ENCODE measurements around the gene AKR1B1. TPM values are rescaled to one million over a fixed set of nuclear protein-coding genes. Genes with fewer than 3 reads are reported as not detected.

AKR1B1 gene
- polyA plus RNA-seq, 2 of the 4 experiments (the other 2 are of a cell fraction), result 1,636 to 6,205 TPM

DNA sequence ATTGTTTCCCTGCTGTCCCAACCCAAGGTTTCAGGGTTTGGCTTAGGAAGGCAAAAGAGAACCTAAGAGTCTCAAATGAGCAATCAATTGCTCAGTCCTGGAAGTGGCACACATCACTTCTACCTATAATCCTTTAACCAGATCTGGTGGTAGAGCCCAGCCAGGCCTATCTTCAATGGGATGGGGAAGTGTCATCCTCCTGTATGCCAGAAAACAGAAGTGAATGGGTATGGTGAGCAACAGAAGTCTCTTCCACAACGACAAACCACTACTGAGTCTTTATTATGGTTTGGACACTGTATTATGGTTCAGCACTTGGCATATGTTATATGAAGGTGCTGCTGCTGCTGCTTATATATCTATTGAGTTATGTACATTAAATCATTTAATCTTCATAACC, 3.0 kb upstream of the AKR1B1 start:
- H3K4me2 ChIP-seq, result peak overlapping the region; percentile 50
- H3K4me1 ChIP-seq, result peaks cover 43% of the 10 kb centered on the region
- 33% methylated on average over 1 of the region's 1 CpG for WGBS (ENCODE audit: missing lambda C conversion rate)
- peak overlapping the region; percentile 77 to 88 for H3K27ac ChIP-seq
- peaks cover 43% of the 10 kb centered on the region for H3K9me3 ChIP-seq
- FAIRE-seq (no peak), ATAC-seq (no peak), DNase-seq (ENCODE audit: low read depth in 1 of 2, low spot score in 1 of 2) (no peak)
- TF ChIP-seq, protein P1, sequence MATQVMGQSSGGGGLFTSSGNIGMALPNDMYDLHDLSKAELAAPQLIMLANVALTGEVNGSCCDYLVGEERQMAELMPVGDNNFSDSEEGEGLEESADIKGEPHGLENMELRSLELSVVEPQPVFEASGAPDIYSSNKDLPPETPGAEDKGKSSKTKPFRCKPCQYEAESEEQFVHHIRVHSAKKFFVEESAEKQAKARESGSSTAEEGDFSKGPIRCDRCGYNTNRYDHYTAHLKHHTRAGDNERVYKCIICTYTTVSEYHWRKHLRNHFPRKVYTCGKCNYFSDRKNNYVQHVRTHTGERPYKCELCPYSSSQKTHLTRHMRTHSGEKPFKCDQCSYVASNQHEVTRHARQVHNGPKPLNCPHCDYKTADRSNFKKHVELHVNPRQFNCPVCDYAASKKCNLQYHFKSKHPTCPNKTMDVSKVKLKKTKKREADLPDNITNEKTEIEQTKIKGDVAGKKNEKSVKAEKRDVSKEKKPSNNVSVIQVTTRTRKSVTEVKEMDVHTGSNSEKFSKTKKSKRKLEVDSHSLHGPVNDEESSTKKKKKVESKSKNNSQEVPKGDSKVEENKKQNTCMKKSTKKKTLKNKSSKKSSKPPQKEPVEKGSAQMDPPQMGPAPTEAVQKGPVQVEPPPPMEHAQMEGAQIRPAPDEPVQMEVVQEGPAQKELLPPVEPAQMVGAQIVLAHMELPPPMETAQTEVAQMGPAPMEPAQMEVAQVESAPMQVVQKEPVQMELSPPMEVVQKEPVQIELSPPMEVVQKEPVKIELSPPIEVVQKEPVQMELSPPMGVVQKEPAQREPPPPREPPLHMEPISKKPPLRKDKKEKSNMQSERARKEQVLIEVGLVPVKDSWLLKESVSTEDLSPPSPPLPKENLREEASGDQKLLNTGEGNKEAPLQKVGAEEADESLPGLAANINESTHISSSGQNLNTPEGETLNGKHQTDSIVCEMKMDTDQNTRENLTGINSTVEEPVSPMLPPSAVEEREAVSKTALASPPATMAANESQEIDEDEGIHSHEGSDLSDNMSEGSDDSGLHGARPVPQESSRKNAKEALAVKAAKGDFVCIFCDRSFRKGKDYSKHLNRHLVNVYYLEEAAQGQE (IDR thresholded peaks at IDR 0.05), result no peak
- no peak for TF ChIP-seq NFE2L2 (conservative IDR thresholded peaks at IDR 0.05; ENCODE audit: low read length)
- H3K4me3 ChIP-seq, result no peak overlapping the region
- POLR2A ChIA-PET, result no interaction called here
- CTCF ChIA-PET, result interaction anchor here (0.6 to 27.7 kb wide), 11 partner anchors 9 to 747 kb away, joined by 3 to 486 read pairs (median 11); no protein-coding TSS in a partner anchor

DNA sequence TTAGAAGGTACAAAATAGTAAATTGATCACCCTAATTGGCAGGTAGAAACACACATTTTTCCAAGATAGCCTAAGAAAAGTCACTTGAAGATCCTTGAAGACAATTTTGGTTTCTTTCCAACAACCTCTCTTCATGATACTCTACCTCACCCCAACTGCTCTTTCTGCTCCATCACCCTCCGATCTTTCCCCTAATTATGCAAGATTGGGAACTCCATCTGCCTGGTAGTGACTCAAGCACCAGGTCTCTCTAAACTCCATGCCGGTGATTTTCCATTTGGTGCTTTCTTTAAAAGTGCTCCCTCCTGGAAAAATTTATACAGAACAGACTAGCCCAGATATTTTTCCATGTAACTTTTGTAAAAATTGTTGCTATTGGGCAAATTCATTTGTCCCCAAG, 1.1 kb upstream of the AKR1B1 start:
- ATAC-seq (0 out of 6 replicates have a peak, but pooled peaks of 1 of the 2 experiments have one; percentile 26), DNase-seq (ENCODE audit: low read depth in 1 of 2, low spot score in 1 of 2) (peak; percentile 58 to 62), FAIRE-seq (peak; percentile 83)
- ChIA-PET POLR2A (interaction anchor here (0.9 to 2.8 kb wide), 3 partner anchors 11 to 134 kb away, joined by 4 to 27 read pairs (median 13); no protein-coding TSS in a partner anchor), CTCF (interaction anchor here (1.1 to 27.7 kb wide), 12 partner anchors 11 to 154 kb away, joined by 3 to 486 read pairs (median 10); no protein-coding TSS in a partner anchor)
- peak overlapping the region; percentile 78 for H3K4me2 ChIP-seq
- no peak overlapping the region for H3K4me3 ChIP-seq
- 41% methylated on average over 2 of the region's 2 CpGs for WGBS (ENCODE audit: missing lambda C conversion rate)
- TF ChIP-seq, protein P1 (IDR thresholded peaks at IDR 0.05), result no peak
- peak; percentile 59 for TF ChIP-seq NFE2L2 (conservative IDR thresholded peaks at IDR 0.05; ENCODE audit: low read length)
- TF ChIP-seq EP300 (IDR thresholded peaks at IDR 0.05), result peak in 1 of 2 experiments; percentile 31; a peak in 1 of 5 replicates
- TF ChIP-seq CEBPB (IDR thresholded peaks at IDR 0.05), result peak; percentile 16 to 86; a peak in 2 of 4 replicates
- TF ChIP-seq MAFK (IDR thresholded peaks at IDR 0.05; ENCODE audit: partially characterized antibody), result peak; percentile 79
- no peak for TF ChIP-seq FOSL2 (IDR thresholded peaks at IDR 0.05)
- TF ChIP-seq FOSL2 (CRISPR knock-in tag; IDR thresholded peaks at IDR 0.05), result peak; percentile 68
- TF ChIP-seq SMC3 (IDR thresholded peaks at IDR 0.05), result no peak
- no peak for TF ChIP-seq FOSB (CRISPR knock-in tag; IDR thresholded peaks at IDR 0.05)
- TF ChIP-seq POLR2AphosphoS2 (conservative IDR thresholded peaks at IDR 0.05; ENCODE audit: low read length), result no peak
- peaks cover 25% of the 10 kb centered on the region for H3K9me3 ChIP-seq
- peak overlapping the region; percentile 93 to 94 for H3K27ac ChIP-seq
- H3K4me1 ChIP-seq, result peaks cover 62% of the 10 kb centered on the region

DNA sequence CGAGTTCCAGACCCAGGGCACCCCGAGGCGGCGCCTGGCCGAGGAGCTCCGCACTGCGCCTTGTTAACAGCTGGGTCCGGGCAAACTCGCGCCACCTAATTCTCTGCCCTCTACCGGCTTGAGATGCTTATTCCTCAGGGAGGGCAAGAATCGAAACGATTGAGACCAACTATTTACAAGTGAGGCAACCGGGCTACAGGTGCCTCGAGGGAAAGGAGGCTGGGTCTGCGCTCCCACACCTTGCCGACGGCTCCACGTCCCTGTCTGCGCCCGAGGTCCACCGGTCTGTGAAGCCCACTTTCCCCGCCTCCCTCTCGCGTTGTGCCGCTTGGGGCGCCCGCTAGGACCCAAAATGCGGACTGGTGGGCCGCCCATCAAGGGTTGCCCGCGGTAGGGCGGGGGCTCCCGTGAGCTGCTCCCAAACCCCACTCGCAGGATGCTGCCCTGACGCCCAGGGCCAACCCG, 527 bp downstream of the AKR1B1 start:
- Histone ChIP-seq H3K4me1 (peaks cover 78% of the 10 kb centered on the region), H3K4me2 (peak overlapping the region; percentile 78), H3K9me3 (peaks cover 9% of the 10 kb centered on the region), H3K27ac (peak overlapping the region; percentile 93 to 94), H3K4me3 (peak overlapping the region; percentile 86)
- peak; percentile 74 to 87 for DNase-seq (ENCODE audit: low read depth in 1 of 2, low spot score in 1 of 2)
- WGBS (ENCODE audit: missing lambda C conversion rate), result under 1% methylated on average over 29 of the region's 37 CpGs
- ChIA-PET POLR2A (interaction anchor here (0.6 to 3.0 kb wide), 11 partner anchors 9 to 105 kb away, joined by 3 to 27 read pairs (median 5); partner anchors contain the start of gene AKR1B10), CTCF (interaction anchor here (0.8 to 27.7 kb wide), 33 partner anchors 10 to 166 kb away, joined by 3 to 486 read pairs (median 6); partner anchors contain the start of gene AKR1B10)
- FAIRE-seq, result no peak
- peak; percentile 71 to 77 for ATAC-seq
- TF ChIP-seq RAD21 (conservative IDR thresholded peaks at IDR 0.05 in 1 of 2, IDR thresholded peaks at IDR 0.05 in 1 of 2) (peak; percentile 16 to 35; a peak in 3 of 5 replicates), RFX5 (IDR thresholded peaks at IDR 0.05) (no peak), KDM1A (IDR thresholded peaks at IDR 0.05; ENCODE audit: low read depth) (no peak), HOXB5 (CRISPR knock-in tag; IDR thresholded peaks at IDR 0.05) (no peak), FOSB (CRISPR knock-in tag; IDR thresholded peaks at IDR 0.05) (0 out of 2 replicates have a peak, but pooled peaks have one; percentile 29), MYC (IDR thresholded peaks at IDR 0.05; ENCODE audit: borderline replicate concordance, low read length) (no peak), HDAC2 (IDR thresholded peaks at IDR 0.05) (0 out of 2 replicates have a peak, but pooled peaks have one; percentile 19), JUNB (IDR thresholded peaks at IDR 0.05) (no peak), ZFP36 (IDR thresholded peaks at IDR 0.05; ENCODE audit: borderline replicate concordance, partially characterized antibody) (no peak), SMC3 (IDR thresholded peaks at IDR 0.05) (peak; percentile 33; the same call in 1 of the 3 replicates)
- TF ChIP-seq, protein P2, sequence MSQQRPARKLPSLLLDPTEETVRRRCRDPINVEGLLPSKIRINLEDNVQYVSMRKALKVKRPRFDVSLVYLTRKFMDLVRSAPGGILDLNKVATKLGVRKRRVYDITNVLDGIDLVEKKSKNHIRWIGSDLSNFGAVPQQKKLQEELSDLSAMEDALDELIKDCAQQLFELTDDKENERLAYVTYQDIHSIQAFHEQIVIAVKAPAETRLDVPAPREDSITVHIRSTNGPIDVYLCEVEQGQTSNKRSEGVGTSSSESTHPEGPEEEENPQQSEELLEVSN (IDR thresholded peaks at IDR 0.05; ENCODE audit: borderline replicate concordance, low read depth), result no peak; the same call in 1 of the 2 replicates
- TF ChIP-seq, protein P3, sequence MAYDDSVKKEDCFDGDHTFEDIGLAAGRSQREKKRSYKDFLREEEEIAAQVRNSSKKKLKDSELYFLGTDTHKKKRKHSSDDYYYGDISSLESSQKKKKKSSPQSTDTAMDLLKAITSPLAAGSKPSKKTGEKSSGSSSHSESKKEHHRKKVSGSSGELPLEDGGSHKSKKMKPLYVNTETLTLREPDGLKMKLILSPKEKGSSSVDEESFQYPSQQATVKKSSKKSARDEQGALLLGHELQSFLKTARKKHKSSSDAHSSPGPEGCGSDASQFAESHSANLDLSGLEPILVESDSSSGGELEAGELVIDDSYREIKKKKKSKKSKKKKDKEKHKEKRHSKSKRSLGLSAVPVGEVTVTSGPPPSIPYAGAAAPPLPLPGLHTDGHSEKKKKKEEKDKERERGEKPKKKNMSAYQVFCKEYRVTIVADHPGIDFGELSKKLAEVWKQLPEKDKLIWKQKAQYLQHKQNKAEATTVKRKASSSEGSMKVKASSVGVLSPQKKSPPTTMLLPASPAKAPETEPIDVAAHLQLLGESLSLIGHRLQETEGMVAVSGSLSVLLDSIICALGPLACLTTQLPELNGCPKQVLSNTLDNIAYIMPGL (CRISPR knock-in tag; IDR thresholded peaks at IDR 0.05; ENCODE audit: borderline replicate concordance), result no peak
- TF ChIP-seq, protein P4, sequence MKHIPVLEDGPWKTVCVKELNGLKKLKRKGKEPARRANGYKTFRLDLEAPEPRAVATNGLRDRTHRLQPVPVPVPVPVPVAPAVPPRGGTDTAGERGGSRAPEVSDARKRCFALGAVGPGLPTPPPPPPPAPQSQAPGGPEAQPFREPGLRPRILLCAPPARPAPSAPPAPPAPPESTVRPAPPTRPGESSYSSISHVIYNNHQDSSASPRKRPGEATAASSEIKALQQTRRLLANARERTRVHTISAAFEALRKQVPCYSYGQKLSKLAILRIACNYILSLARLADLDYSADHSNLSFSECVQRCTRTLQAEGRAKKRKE (CRISPR knock-in tag; IDR thresholded peaks at IDR 0.05; ENCODE audit: low read depth), result no peak

Measured in A549 (cell line).